HCT116 (cell line): ENCODE data around the gene OSBPL10.

Experiments
- CTCF ChIP-seq, 3 experiments: fragments of 200-600 bp in 1 of 3; sonication (generic) in 1 of 3; IDR thresholded peaks in 2 of 3; conservative IDR thresholded peaks in 1 of 3; 2 replicates each; pipeline ENCODE4 v1.5.1; 2012 to 2017; ENCODE audit warnings: low read depth in 2 of 3, low read length in 2 of 3, antibody characterized with exemption in 1 of 3, borderline replicate concordance in 1 of 3, control low read depth in 1 of 3, mild to moderate bottlenecking in 1 of 3, mixed read lengths in 1 of 3, mixed run types in 1 of 3, moderate library complexity in 1 of 3; ENCODE audit not compliant: insufficient read depth in 1 of 3
- EZH2 ChIP-seq: fragments of 200-600 bp; sonication (generic); IDR thresholded peaks from 2 replicates; pipeline ENCODE4 v1.6.1; 2017; ENCODE audit warnings: antibody characterized with exemption, mixed run types
- POLR2AphosphoS5 ChIP-seq: IDR thresholded peaks from 2 replicates; pipeline ENCODE4 v1.6.1; 2011; ENCODE audit warnings: mild to moderate bottlenecking, low read depth, low read length, moderate library complexity
- SP1 ChIP-seq: IDR thresholded peaks from 2 replicates; pipeline ENCODE4 v1.6.1; 2012; ENCODE audit warnings: low read depth
- TF ChIP-seq, protein P1 (sequence below): IDR thresholded peaks from 2 replicates; pipeline ENCODE4 v1.6.1; 2012

- TF ChIP-seq, protein P1, sequence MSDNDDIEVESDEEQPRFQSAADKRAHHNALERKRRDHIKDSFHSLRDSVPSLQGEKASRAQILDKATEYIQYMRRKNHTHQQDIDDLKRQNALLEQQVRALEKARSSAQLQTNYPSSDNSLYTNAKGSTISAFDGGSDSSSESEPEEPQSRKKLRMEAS = no peak
- TF ChIP-seq POLR2AphosphoS5 (no peak), EZH2 (no peak), CTCF (IDR thresholded peaks at IDR 0.05 in 2 of 3, conservative IDR thresholded peaks at IDR 0.05 in 1 of 3; ENCODE audit: borderline replicate concordance in 1 of 3, insufficient read depth in 1 of 3, low read depth in 2 of 3, low read length in 2 of 3) (no peak), SP1 (no peak)
These were observed 139.5 kb downstream of the OSBPL10 start for GRCh38 chr3:31841515-31841914.
